ENCODE results near the gene PTTG1IP.
A peak's percentile ranks its signal among the peaks of the same experiment; 100 is the strongest.

PTTG1IP gene

GRCh38 chr21:44867999-44868700, 5.3 kb downstream of the PTTG1IP start:
- H3K4me1 ChIP-seq (ENCODE audit: control insufficient read depth, low read depth, low read length) = peaks cover 25% of the 10 kb centered on the region
- H3K79me2 ChIP-seq (ENCODE audit: control insufficient read depth, insufficient read depth, low read length) = peaks cover 92% of the 10 kb centered on the region
- H3K56ac ChIP-seq (ENCODE audit: low read length) = peak overlapping the region; percentile 15
- H4K5ac ChIP-seq (ENCODE audit: low read length) = no peak overlapping the region
- H3K79me1 ChIP-seq (ENCODE audit: low read length) = peaks cover 36% of the 10 kb centered on the region
- no peak overlapping the region for H2BK15ac ChIP-seq (replicated peaks; ENCODE audit: low read depth)
- H2AK5ac ChIP-seq (ENCODE audit: low read length) = no peak overlapping the region
- no peak overlapping the region for H2BK120ac ChIP-seq (ENCODE audit: low read depth, low read length)
- peaks cover 2% of the 10 kb centered on the region for H3K36me3 ChIP-seq (ENCODE audit: control insufficient read depth, insufficient read depth, low read length)
- no peak for DNase-seq
- H3K27ac ChIP-seq (ENCODE audit: low read depth, low read length) = no peak overlapping the region
- no peak overlapping the region for H3K4me3 ChIP-seq (ENCODE audit: low read length)
- WGBS (ENCODE audit: extremely low coverage, insufficient coverage, low lambda C conversion rate) = no CpG with 5 or more reads among the region's 12 CpGs
- no peak overlapping the region for H3K4me2 ChIP-seq (ENCODE audit: low read length)
- no peak overlapping the region for H3K4ac ChIP-seq (ENCODE audit: low read depth, low read length)
- H3K23ac ChIP-seq (ENCODE audit: low read length) = no peak overlapping the region
- H3K9ac ChIP-seq (ENCODE audit: low read length) = no peak overlapping the region
- no peak overlapping the region for H4K8ac ChIP-seq (ENCODE audit: low read depth, low read length)
- no peaks in the 10 kb centered on the region for H3K27me3 ChIP-seq (ENCODE audit: insufficient read depth, low read length, poor library complexity)
- H3K18ac ChIP-seq (ENCODE audit: low read length) = no peak overlapping the region
- no peak overlapping the region for H2BK5ac ChIP-seq (ENCODE audit: low read length)

DNA sequence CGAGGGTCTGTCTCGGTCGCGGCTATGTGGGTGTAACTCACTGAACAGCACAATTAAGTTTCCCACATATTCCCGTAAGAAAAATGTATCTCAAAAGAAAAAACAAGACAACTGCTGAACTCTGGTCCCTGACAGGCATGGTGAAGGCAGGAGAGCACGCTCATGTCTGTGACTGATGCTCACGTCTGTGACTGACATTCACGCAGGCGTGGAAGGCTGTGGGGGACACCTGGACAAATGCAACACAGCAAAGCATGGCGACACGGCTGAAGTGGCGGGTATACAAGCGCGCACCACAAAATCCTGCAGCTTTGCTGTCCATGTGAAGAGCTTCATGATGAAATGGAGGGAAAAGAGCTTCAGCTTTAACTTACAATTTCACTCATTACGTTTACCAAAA, 6.0 kb downstream of the PTTG1IP start:
- DNase-seq = no peak
- peaks cover 2% of the 10 kb centered on the region for H3K36me3 ChIP-seq (ENCODE audit: control insufficient read depth, insufficient read depth, low read length)
- no CpG with 5 or more reads among the region's 15 CpGs for WGBS (ENCODE audit: extremely low coverage, insufficient coverage, low lambda C conversion rate)
- H3K9ac ChIP-seq (ENCODE audit: low read length) = peak overlapping the region; percentile 38
- H3K4me2 ChIP-seq (ENCODE audit: low read length) = no peak overlapping the region
- peak overlapping the region; percentile 2 for H3K56ac ChIP-seq (ENCODE audit: low read length)
- no peak overlapping the region for H3K4me3 ChIP-seq (ENCODE audit: low read length)
- H3K79me1 ChIP-seq (ENCODE audit: low read length) = peaks cover 36% of the 10 kb centered on the region
- no peak overlapping the region for H4K5ac ChIP-seq (ENCODE audit: low read length)
- no peak overlapping the region for H2BK5ac ChIP-seq (ENCODE audit: low read length)
- H3K4me1 ChIP-seq (ENCODE audit: control insufficient read depth, low read depth, low read length) = peaks cover 25% of the 10 kb centered on the region
- no peak overlapping the region for H3K27ac ChIP-seq (ENCODE audit: low read depth, low read length)
- no peaks in the 10 kb centered on the region for H3K27me3 ChIP-seq (ENCODE audit: insufficient read depth, low read length, poor library complexity)
- no peak overlapping the region for H2BK15ac ChIP-seq (replicated peaks; ENCODE audit: low read depth)
- H3K79me2 ChIP-seq (ENCODE audit: control insufficient read depth, insufficient read depth, low read length) = peaks cover 91% of the 10 kb centered on the region
- H2AK5ac ChIP-seq (ENCODE audit: low read length) = no peak overlapping the region
- H2BK120ac ChIP-seq (ENCODE audit: low read depth, low read length) = no peak overlapping the region
- H4K8ac ChIP-seq (ENCODE audit: low read depth, low read length) = no peak overlapping the region
- no peak overlapping the region for H3K18ac ChIP-seq (ENCODE audit: low read length)
- no peak overlapping the region for H3K23ac ChIP-seq (ENCODE audit: low read length)
- no peak overlapping the region for H3K4ac ChIP-seq (ENCODE audit: low read depth, low read length)

GRCh38 chr21:44866780-44867179, 6.7 kb downstream of the PTTG1IP start:
- Histone ChIP-seq H3K36me3 (ENCODE audit: control insufficient read depth, insufficient read depth, low read length) (peaks cover 2% of the 10 kb centered on the region), H3K4me2 (ENCODE audit: low read length) (no peak overlapping the region)

DNA sequence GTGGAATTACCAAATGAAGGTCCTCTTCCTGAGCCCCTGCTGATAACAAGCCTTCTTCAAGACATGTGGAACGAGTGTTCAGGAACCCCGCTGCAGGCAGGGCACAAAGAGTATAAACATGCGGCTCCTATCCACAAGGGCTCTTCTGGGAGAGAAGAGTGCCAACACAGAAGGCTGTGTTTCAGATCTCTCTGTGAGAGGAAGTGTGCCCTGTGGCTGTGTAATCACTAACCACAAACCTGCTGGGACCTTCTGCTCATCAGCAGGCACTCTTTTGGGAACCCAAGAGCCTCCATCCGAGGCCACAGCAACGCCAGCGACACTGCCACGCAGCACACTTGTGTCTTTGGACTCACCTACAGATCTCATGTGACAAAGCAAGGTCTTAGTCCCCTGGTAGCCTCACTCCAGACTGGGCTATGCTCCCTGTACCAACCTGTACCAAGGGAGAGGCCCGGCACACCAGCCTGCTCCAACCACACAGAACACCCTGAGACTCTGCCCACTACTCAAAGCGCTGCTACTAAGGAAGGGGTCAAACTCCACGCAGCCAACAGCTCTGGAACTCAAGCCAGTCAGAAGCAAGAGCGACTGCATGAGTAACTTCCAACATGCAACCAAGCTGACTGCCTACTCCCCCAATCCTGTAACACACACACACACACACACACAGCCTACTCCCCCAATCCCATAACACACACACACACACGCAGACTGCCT, 7.8 kb downstream of the PTTG1IP start:
- Histone ChIP-seq H3K36me3 (ENCODE audit: control insufficient read depth, insufficient read depth, low read length) (peaks cover 2% of the 10 kb centered on the region), H3K4me3 (ENCODE audit: low read length) (no peak overlapping the region), H3K23ac (ENCODE audit: low read length) (no peak overlapping the region), H3K27me3 (ENCODE audit: insufficient read depth, low read length, poor library complexity) (no peaks in the 10 kb centered on the region), H2BK5ac (ENCODE audit: low read length) (no peak overlapping the region), H3K9ac (ENCODE audit: low read length) (no peak overlapping the region), H4K5ac (ENCODE audit: low read length) (no peak overlapping the region), H3K56ac (ENCODE audit: low read length) (no peak overlapping the region), H2AK5ac (ENCODE audit: low read length) (no peak overlapping the region), H3K4ac (ENCODE audit: low read depth, low read length) (no peak overlapping the region), H3K79me1 (ENCODE audit: low read length) (peaks cover 40% of the 10 kb centered on the region), H2BK120ac (ENCODE audit: low read depth, low read length) (no peak overlapping the region), H3K27ac (ENCODE audit: low read depth, low read length) (no peak overlapping the region), H4K8ac (ENCODE audit: low read depth, low read length) (no peak overlapping the region), H3K79me2 (ENCODE audit: control insufficient read depth, insufficient read depth, low read length) (peaks cover 85% of the 10 kb centered on the region), H2BK15ac (replicated peaks; ENCODE audit: low read depth) (no peak overlapping the region), H3K4me2 (ENCODE audit: low read length) (no peak overlapping the region), H3K4me1 (ENCODE audit: control insufficient read depth, low read depth, low read length) (peaks cover 19% of the 10 kb centered on the region), H3K18ac (ENCODE audit: low read length) (no peak overlapping the region)
- no peak for DNase-seq
- WGBS (ENCODE audit: extremely low coverage, insufficient coverage, low lambda C conversion rate) = no CpG with 5 or more reads among the region's 12 CpGs

More at GRCh38 chr21:44866780-44867179, 6.7 kb downstream of the PTTG1IP start:
- Histone ChIP-seq H4K8ac (ENCODE audit: low read depth, low read length) (no peak overlapping the region), H2BK120ac (ENCODE audit: low read depth, low read length) (no peak overlapping the region), H3K9ac (ENCODE audit: low read length) (peak overlapping the region; percentile 38), H3K27ac (ENCODE audit: low read depth, low read length) (no peak overlapping the region), H3K56ac (ENCODE audit: low read length) (peak overlapping the region; percentile 69), H3K4ac (ENCODE audit: low read depth, low read length) (no peak overlapping the region), H2BK5ac (ENCODE audit: low read length) (peak overlapping the region; percentile 65), H2AK5ac (ENCODE audit: low read length) (no peak overlapping the region), H3K27me3 (ENCODE audit: insufficient read depth, low read length, poor library complexity) (no peaks in the 10 kb centered on the region), H3K4me1 (ENCODE audit: control insufficient read depth, low read depth, low read length) (peaks cover 23% of the 10 kb centered on the region), H3K4me3 (ENCODE audit: low read length) (no peak overlapping the region), H3K79me1 (ENCODE audit: low read length) (peaks cover 39% of the 10 kb centered on the region), H3K23ac (ENCODE audit: low read length) (no peak overlapping the region), H2BK15ac (replicated peaks; ENCODE audit: low read depth) (no peak overlapping the region), H3K18ac (ENCODE audit: low read length) (no peak overlapping the region), H3K79me2 (ENCODE audit: control insufficient read depth, insufficient read depth, low read length) (peaks cover 87% of the 10 kb centered on the region), H4K5ac (ENCODE audit: low read length) (no peak overlapping the region)
- no CpG with 5 or more reads among the region's 7 CpGs for WGBS (ENCODE audit: extremely low coverage, insufficient coverage, low lambda C conversion rate)
- peak; percentile 66 for DNase-seq

DNA sequence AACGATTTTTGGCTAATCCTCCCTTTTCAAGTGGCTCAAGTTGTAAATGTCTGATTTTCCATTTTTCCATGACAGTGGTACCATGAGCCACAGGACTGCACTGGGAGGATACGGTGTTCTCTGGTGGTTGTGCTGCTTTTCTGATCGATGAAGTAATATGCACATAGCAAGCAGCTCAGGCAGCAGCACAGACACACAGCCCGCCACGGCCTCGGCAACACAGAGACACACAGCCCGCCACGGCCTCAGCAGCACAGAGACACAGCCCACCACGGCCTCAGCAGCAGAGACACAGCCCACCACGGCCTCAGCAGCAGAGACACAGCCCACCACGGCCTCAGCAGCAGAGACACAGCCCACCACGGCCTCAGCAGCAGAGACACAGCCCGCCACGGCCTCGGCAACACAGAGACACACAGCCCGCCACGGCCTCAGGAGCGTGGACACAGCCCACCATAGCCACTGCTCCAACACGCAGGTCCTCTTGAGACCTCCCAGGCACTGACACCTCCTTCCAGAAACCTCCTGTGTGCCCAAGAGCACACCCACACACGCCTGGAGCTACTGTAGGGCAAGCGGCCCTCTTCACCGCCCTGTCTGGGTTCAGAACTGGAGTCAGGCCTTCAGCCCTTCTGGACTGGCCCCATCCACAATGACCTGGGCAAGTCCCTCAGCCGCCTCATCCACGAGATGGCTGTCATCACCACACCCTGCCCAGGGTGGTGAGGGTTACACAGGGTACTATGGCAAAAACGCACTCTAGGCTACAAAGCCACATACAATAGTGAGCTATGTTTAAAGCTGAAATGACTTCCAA, 10.4 kb downstream of the PTTG1IP start:
- no peak overlapping the region for H2BK15ac ChIP-seq (replicated peaks; ENCODE audit: low read depth)
- H3K27ac ChIP-seq (ENCODE audit: low read depth, low read length) = no peak overlapping the region
- H3K18ac ChIP-seq (ENCODE audit: low read length) = no peak overlapping the region
- H4K8ac ChIP-seq (ENCODE audit: low read depth, low read length) = no peak overlapping the region
- no peaks in the 10 kb centered on the region for H3K27me3 ChIP-seq (ENCODE audit: insufficient read depth, low read length, poor library complexity)
- no peak overlapping the region for H3K4ac ChIP-seq (ENCODE audit: low read depth, low read length)
- no peak overlapping the region for H2BK120ac ChIP-seq (ENCODE audit: low read depth, low read length)
- H3K4me2 ChIP-seq (ENCODE audit: low read length) = no peak overlapping the region
- H3K4me3 ChIP-seq (ENCODE audit: low read length) = no peak overlapping the region
- H3K56ac ChIP-seq (ENCODE audit: low read length) = no peak overlapping the region
- H3K79me1 ChIP-seq (ENCODE audit: low read length) = peaks cover 46% of the 10 kb centered on the region
- H2AK5ac ChIP-seq (ENCODE audit: low read length) = no peak overlapping the region
- no CpG with 5 or more reads among the region's 25 CpGs for WGBS (ENCODE audit: extremely low coverage, insufficient coverage, low lambda C conversion rate)
- H3K79me2 ChIP-seq (ENCODE audit: control insufficient read depth, insufficient read depth, low read length) = peaks cover 69% of the 10 kb centered on the region
- DNase-seq = no peak
- H3K36me3 ChIP-seq (ENCODE audit: control insufficient read depth, insufficient read depth, low read length) = peaks cover 8% of the 10 kb centered on the region
- H4K5ac ChIP-seq (ENCODE audit: low read length) = no peak overlapping the region
- no peak overlapping the region for H3K9ac ChIP-seq (ENCODE audit: low read length)
- no peak overlapping the region for H3K23ac ChIP-seq (ENCODE audit: low read length)
- no peak overlapping the region for H2BK5ac ChIP-seq (ENCODE audit: low read length)
- H3K4me1 ChIP-seq (ENCODE audit: control insufficient read depth, low read depth, low read length) = peaks cover 10% of the 10 kb centered on the region
